ENCODE measurements around the gene KCNIP3.
A peak's percentile ranks its signal among the peaks of the same experiment; 100 is the strongest.
"Not testable (repeated sequence)": the region's sequence is repeated elsewhere in the genome, so short reads cannot be mapped to it uniquely, and the experiment has no call there.

KCNIP3 gene

DNA sequence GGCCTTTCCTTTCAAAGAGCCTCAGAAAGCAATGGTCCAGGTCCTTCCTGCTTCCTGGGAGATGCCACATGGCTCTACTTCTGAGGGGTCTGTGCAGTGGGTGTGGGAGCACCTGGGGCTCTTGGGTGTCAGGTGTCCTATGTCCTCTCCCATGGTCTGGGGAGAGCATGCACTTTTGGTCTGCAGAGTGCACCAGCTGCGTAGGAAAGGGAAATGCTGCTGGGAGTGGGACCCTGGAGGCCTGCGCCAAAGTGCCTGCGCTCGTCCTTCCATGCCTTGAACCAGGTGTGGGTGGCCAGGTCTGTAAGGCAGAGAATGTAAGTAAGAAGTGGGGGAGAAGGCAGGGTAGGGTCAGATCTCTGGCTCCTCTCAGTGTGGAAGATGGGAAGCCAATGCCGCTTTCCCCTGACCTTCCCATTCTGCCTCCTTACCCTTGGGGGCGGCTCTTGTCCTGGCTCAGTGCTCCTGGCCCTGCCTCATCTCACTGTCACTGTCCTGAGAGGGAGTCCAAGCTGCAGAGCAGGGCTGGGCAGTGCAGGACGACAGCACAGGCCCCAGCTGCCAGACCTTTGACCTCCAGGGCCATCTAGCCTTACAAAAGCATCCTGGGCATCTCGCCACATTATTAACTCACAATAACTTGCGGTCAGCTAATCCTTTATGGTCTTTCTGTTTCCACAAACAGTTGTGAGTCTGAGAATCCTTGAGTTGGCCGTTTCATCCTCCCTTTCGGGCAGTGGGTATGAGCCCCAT, 29.5 kb upstream of the KCNIP3 start:
- Histone ChIP-seq H4K8ac (ENCODE audit: low read length) (no peak overlapping the region), H3K79me1 (replicated peaks; ENCODE audit: low read length, poor library complexity, severe bottlenecking) (no peaks in the 10 kb centered on the region), H3K4me1 (ENCODE audit: control insufficient read depth, insufficient read depth, low read depth, low read length) (no peaks in the 10 kb centered on the region), H2BK12ac (ENCODE audit: low read length in 2 of 2) (no peak overlapping the region), H2BK15ac (ENCODE audit: low read depth, poor library complexity, severe bottlenecking) (no peak overlapping the region), H3K9ac (ENCODE audit: low read length) (no peak overlapping the region), H4K91ac (ENCODE audit: low read length) (no peak overlapping the region), H3K14ac (ENCODE audit: low read length in 2 of 2) (no peak overlapping the region), H2AK5ac (ENCODE audit: low read length, severe bottlenecking) (no peak overlapping the region), H3K4me3 (ENCODE audit: insufficient read depth in 1 of 2, low read depth in 1 of 2, low read length in 2 of 2) (no peak overlapping the region), H3K4ac (ENCODE audit: low read depth in 1 of 2, low read length in 2 of 2) (no peak overlapping the region), H2BK5ac (ENCODE audit: low read depth, low read length, poor library complexity, severe bottlenecking) (no peak overlapping the region), H3K27ac (ENCODE audit: low read length, poor library complexity, severe bottlenecking) (no peak overlapping the region), H2BK120ac (ENCODE audit: low read depth, low read length) (no peak overlapping the region), H3K18ac (ENCODE audit: low read depth in 1 of 2, low read length in 2 of 2) (no peak overlapping the region), H3K9me3 (ENCODE audit: control insufficient read depth, low read length) (no peaks in the 10 kb centered on the region), H2AFZ (ENCODE audit: low read depth, low read length) (peak overlapping the region; percentile 29), H3K36me3 (ENCODE audit: control insufficient read depth in 1 of 2, insufficient read depth in 2 of 2, low read depth in 1 of 2, low read length in 2 of 2) (no peaks in the 10 kb centered on the region), H3K23ac (ENCODE audit: low read length in 2 of 2) (no peak overlapping the region), H3K27me3 (ENCODE audit: control insufficient read depth in 1 of 2, insufficient read depth in 1 of 2, low read length in 2 of 2) (peaks cover 3 to 7% of the 10 kb centered on the region in 2 experiments), H3K4me2 (ENCODE audit: low read length, poor library complexity, severe bottlenecking) (no peak overlapping the region)
- no peak for DNase-seq
- 65% methylated on average over 11 of the region's 11 CpGs for WGBS

DNA sequence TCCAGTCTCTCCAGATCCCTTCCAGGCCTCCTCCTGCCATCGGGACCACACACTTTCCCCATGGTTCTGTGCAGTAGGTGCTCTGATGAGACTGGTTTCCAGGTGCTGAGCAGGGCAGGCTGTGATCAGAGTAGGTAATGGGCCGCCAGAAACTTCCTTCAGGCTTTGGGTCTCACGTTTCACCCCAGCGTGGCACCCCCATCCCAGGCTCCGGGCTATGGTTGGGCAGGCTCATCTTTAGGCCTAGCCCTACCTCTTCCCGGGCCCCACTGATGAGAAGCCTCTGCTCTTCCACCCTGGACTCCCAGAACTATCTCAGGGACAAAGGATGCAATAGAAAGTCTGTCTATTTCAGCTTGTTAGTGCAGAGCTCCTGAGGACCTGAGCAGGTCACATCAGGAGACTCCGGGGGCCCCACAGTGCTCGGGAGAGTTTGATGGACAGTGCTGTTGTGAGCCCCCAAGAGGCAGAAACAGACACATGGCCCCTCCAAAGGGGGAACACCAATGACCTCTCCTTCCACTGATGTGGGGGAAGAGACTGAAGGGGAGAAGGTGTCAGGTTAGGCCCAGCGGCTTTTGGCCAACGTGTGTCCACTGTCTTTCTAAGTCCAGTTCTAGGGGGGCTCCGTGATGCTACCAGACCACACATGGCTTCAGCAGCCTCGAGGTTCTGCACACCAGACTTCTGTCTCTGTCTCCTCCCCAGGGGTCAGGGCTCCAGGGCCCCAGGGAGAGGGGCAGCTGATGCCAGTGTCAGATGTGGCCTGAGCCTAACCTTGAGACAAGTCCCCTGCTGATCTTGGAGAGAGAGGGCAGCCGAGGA, 28.7 kb upstream of the KCNIP3 start:
- Histone ChIP-seq H3K4me1 (ENCODE audit: control insufficient read depth, insufficient read depth, low read depth, low read length) (no peaks in the 10 kb centered on the region), H2AFZ (ENCODE audit: low read depth, low read length) (no peak overlapping the region), H2BK15ac (ENCODE audit: low read depth, poor library complexity, severe bottlenecking) (no peak overlapping the region), H3K27ac (ENCODE audit: low read length, poor library complexity, severe bottlenecking) (no peak overlapping the region), H3K9me3 (ENCODE audit: control insufficient read depth, low read length) (no peaks in the 10 kb centered on the region), H3K4ac (ENCODE audit: low read depth in 1 of 2, low read length in 2 of 2) (no peak overlapping the region), H4K8ac (ENCODE audit: low read length) (no peak overlapping the region), H3K27me3 (ENCODE audit: control insufficient read depth in 1 of 2, insufficient read depth in 1 of 2, low read length in 2 of 2) (peaks cover 3 to 7% of the 10 kb centered on the region in 2 experiments), H3K36me3 (ENCODE audit: control insufficient read depth in 1 of 2, insufficient read depth in 2 of 2, low read depth in 1 of 2, low read length in 2 of 2) (no peaks in the 10 kb centered on the region), H2AK5ac (ENCODE audit: low read length, severe bottlenecking) (no peak overlapping the region), H4K91ac (ENCODE audit: low read length) (no peak overlapping the region), H3K4me2 (ENCODE audit: low read length, poor library complexity, severe bottlenecking) (no peak overlapping the region), H2BK12ac (ENCODE audit: low read length in 2 of 2) (no peak overlapping the region), H3K14ac (ENCODE audit: low read length in 2 of 2) (no peak overlapping the region), H3K79me1 (replicated peaks; ENCODE audit: low read length, poor library complexity, severe bottlenecking) (no peaks in the 10 kb centered on the region), H3K4me3 (ENCODE audit: insufficient read depth in 1 of 2, low read depth in 1 of 2, low read length in 2 of 2) (no peak overlapping the region), H3K23ac (ENCODE audit: low read length in 2 of 2) (no peak overlapping the region), H2BK120ac (ENCODE audit: low read depth, low read length) (no peak overlapping the region), H3K18ac (ENCODE audit: low read depth in 1 of 2, low read length in 2 of 2) (no peak overlapping the region), H3K9ac (ENCODE audit: low read length) (no peak overlapping the region), H2BK5ac (ENCODE audit: low read depth, low read length, poor library complexity, severe bottlenecking) (no peak overlapping the region)
- WGBS: 70% methylated on average over 13 of the region's 13 CpGs
- DNase-seq: no peak

DNA sequence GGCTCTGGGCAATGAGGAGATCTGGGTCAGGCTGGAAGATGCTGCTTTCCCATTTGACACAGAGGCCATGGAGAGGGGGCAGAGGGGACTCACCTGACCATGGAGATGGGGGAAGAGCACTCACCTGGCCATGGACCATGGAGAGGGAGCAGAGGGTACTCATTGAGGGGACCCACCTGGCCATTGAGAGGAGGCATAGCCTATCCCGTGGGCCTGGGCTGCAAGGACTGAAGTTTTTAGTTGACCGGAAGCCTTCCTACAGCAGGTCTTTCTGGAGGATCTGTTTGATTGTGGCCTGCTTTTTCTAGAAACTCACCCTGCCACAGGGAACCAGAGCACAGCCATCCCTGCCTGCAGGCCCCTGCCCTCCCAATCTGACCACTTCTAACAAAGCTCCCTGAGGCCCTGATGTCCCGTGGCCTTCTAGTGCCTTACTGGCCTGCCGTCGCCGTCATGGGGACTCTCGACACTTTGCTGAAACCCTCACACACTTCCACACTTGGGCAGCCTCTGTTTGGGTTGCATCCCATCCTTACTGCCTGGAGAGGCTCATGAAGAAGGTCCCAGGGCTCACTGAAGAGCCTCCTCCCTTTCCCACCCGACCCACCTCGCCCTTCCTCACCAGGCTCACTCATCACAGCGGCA, 28.0 kb upstream of the KCNIP3 start:
- no peak overlapping the region for H3K14ac ChIP-seq (ENCODE audit: low read length in 2 of 2)
- H3K27ac ChIP-seq (ENCODE audit: low read length, poor library complexity, severe bottlenecking): no peak overlapping the region
- H2BK120ac ChIP-seq (ENCODE audit: low read depth, low read length): no peak overlapping the region
- H3K9ac ChIP-seq (ENCODE audit: low read length): no peak overlapping the region
- no peak overlapping the region for H4K91ac ChIP-seq (ENCODE audit: low read length)
- no peak overlapping the region for H3K23ac ChIP-seq (ENCODE audit: low read length in 2 of 2)
- H3K36me3 ChIP-seq (ENCODE audit: control insufficient read depth in 1 of 2, insufficient read depth in 2 of 2, low read depth in 1 of 2, low read length in 2 of 2): no peaks in the 10 kb centered on the region
- no peak for DNase-seq
- no peaks in the 10 kb centered on the region for H3K79me1 ChIP-seq (replicated peaks; ENCODE audit: low read length, poor library complexity, severe bottlenecking)
- peaks cover 3 to 7% of the 10 kb centered on the region in 2 experiments for H3K27me3 ChIP-seq (ENCODE audit: control insufficient read depth in 1 of 2, insufficient read depth in 1 of 2, low read length in 2 of 2)
- H2AFZ ChIP-seq (ENCODE audit: low read depth, low read length): no peak overlapping the region
- H3K4ac ChIP-seq (ENCODE audit: low read depth in 1 of 2, low read length in 2 of 2): no peak overlapping the region
- H3K18ac ChIP-seq (ENCODE audit: low read depth in 1 of 2, low read length in 2 of 2): no peak overlapping the region
- no peak overlapping the region for H2BK5ac ChIP-seq (ENCODE audit: low read depth, low read length, poor library complexity, severe bottlenecking)
- H3K4me3 ChIP-seq (ENCODE audit: insufficient read depth in 1 of 2, low read depth in 1 of 2, low read length in 2 of 2): no peak overlapping the region
- no peak overlapping the region for H2BK12ac ChIP-seq (ENCODE audit: low read length in 2 of 2)
- no peak overlapping the region for H2BK15ac ChIP-seq (ENCODE audit: low read depth, poor library complexity, severe bottlenecking)
- WGBS: 81% methylated on average over 7 of the region's 10 CpGs
- H3K4me2 ChIP-seq (ENCODE audit: low read length, poor library complexity, severe bottlenecking): no peak overlapping the region
- H3K4me1 ChIP-seq (ENCODE audit: control insufficient read depth, insufficient read depth, low read depth, low read length): peaks cover 1% of the 10 kb centered on the region
- no peak overlapping the region for H4K8ac ChIP-seq (ENCODE audit: low read length)
- no peak overlapping the region for H2AK5ac ChIP-seq (ENCODE audit: low read length, severe bottlenecking)
- no peaks in the 10 kb centered on the region for H3K9me3 ChIP-seq (ENCODE audit: control insufficient read depth, low read length)

DNA sequence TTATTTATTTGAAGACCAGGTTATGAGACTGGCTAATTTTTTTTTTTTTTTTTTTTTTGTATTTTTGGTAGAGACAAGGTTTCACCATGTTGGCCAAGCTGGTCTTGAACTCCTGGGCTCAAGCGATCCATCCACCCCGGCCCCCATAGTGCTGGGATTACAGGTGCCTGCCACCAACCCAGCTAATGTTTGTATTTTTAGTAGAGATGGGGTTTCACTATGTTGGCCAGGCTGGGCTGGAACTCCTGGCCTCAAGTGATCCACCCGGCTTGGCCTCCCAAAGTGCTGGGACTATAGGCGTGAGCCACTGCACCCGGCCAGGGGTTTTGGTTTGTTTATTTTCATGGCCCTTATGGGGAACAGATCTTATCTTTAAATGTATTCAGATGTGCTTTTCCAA, 27.4 kb upstream of the KCNIP3 start:
- H3K27ac ChIP-seq (ENCODE audit: low read length, poor library complexity, severe bottlenecking); H3K79me1 ChIP-seq (replicated peaks; ENCODE audit: low read length, poor library complexity, severe bottlenecking); H3K27me3 ChIP-seq (ENCODE audit: control insufficient read depth in 1 of 2, insufficient read depth in 1 of 2, low read length in 2 of 2); H3K4me3 ChIP-seq (ENCODE audit: insufficient read depth in 1 of 2, low read depth in 1 of 2, low read length in 2 of 2); H2AK5ac ChIP-seq (ENCODE audit: low read length, severe bottlenecking); H3K14ac ChIP-seq (ENCODE audit: low read length in 2 of 2); H3K23ac ChIP-seq (ENCODE audit: low read length in 2 of 2); H3K9me3 ChIP-seq (ENCODE audit: control insufficient read depth, low read length); H3K4ac ChIP-seq (ENCODE audit: low read depth in 1 of 2, low read length in 2 of 2); H2AFZ ChIP-seq (ENCODE audit: low read depth, low read length); H3K4me1 ChIP-seq (ENCODE audit: control insufficient read depth, insufficient read depth, low read depth, low read length); H3K4me2 ChIP-seq (ENCODE audit: low read length, poor library complexity, severe bottlenecking); H3K9ac ChIP-seq (ENCODE audit: low read length); H3K18ac ChIP-seq (ENCODE audit: low read depth in 1 of 2, low read length in 2 of 2); H4K8ac ChIP-seq (ENCODE audit: low read length); H2BK12ac ChIP-seq (ENCODE audit: low read length in 2 of 2); H2BK5ac ChIP-seq (ENCODE audit: low read depth, low read length, poor library complexity, severe bottlenecking); H2BK15ac ChIP-seq (ENCODE audit: low read depth, poor library complexity, severe bottlenecking); H2BK120ac ChIP-seq (ENCODE audit: low read depth, low read length); H4K91ac ChIP-seq (ENCODE audit: low read length); H3K36me3 ChIP-seq (ENCODE audit: control insufficient read depth in 1 of 2, insufficient read depth in 2 of 2, low read depth in 1 of 2, low read length in 2 of 2); DNase-seq: not testable (repeated sequence)
- 86% methylated on average over 5 of the region's 5 CpGs for WGBS
